ENCODE results near the gene AGPAT2.

DNA sequence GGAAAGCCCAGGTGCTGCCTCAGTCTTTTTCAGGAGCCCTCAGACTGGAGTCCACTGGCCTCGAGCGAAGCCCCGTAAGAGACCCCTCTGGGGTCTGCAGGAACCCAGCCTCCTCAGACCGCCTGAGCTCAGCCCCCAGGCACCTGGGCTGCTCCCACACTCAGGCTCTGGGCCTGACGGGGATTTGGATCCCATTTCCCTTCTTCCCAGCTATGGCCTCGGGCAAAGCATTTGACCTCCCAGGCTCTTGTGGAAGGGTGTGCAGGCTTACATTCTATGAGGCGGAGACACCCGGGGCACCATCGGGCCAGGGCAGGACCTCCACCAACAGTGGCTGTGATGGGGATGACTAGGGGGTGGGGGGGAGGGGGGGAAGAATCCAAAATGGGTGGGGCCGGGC lies 4.5 kb downstream of the AGPAT2 start:
- no peak for TF ChIP-seq CTCF (IDR thresholded peaks at IDR 0.05)
- no peak for TF ChIP-seq ZFX (IDR thresholded peaks at IDR 0.05; ENCODE audit: borderline replicate concordance)

Data from 22Rv1 (cell line).